NOMO-1 (cell line): ENCODE results near the gene APRT.
A peak's percentile ranks its signal among the peaks of the same experiment; 100 is the strongest.

Experiments
- DNase-seq, 2 experiments: peaks; one replicate each; lab custom pipeline; 2025; ENCODE audit not compliant: unreplicated experiment in 2 of 2; lab: John Stamatoyannopoulos, UW

APRT gene

GRCh38 chr16:88809068-88809675 is 2.6 kb downstream of the APRT start:
- no peak for DNase-seq

DNA sequence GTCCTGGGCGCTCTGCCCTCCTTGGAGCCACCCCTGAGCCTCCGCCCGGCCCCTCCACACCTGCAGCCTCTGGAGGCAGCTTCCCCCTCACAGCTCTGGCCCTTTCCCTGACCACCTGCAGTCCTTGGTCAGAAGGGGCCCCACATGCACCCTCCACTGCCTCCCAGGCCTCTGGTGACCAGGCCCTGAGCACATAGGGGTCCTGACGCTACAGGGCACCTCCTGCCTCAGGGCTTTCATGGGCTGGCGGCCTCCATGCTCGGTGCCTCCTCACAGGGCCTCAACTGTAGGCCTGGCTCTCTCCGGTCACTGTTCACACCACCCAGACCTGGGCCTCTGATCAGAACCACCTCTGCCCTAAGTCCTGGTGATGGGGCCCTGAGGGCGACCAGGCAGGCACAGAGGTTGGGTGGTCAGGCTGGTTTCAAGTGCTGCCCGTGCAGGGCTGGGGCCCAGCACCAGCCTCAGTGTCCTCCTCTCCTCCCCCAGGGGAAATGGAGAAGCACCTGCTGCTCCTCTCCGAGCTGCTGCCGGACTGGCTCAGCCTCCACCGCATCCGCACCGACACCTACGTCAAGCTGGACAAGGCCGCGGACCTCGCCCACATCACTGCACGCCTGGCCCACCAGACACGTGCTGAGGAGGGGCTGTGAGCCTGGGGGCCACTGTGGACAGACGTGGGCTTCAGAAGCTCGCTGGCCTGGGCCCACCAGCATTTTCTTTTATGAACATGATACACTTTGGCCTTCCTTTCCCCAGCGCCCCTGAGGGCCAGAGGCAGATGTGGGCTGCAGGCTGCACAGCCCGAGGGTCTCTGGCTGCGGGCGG is 3.9 kb downstream of the APRT start:
- no peak for DNase-seq

DNA sequence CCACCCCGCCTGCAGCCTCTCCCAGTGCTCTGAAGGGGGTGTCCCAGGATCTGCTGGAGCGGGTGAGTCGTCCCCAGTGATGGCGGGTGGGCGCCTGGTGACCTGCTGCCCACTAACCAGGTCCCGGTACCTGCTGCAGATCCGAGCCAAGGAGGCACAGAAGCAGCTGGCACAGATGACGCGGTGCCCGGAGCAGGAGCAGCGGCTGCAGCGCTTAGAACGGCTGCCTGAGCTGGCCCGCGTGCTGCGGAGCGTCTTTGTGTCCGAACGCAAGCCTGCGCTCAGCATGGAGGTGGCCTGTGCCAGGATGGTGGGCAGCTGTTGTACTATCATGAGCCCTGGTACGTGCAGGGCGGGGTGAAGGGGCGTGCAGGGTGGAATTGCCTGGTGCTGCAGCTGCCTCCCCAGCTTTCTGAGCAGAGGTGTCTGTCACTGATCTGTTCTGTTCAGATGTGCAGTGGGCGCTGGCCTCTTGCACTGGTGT is 4.5 kb downstream of the APRT start:
- DNase-seq: no peak

DNA sequence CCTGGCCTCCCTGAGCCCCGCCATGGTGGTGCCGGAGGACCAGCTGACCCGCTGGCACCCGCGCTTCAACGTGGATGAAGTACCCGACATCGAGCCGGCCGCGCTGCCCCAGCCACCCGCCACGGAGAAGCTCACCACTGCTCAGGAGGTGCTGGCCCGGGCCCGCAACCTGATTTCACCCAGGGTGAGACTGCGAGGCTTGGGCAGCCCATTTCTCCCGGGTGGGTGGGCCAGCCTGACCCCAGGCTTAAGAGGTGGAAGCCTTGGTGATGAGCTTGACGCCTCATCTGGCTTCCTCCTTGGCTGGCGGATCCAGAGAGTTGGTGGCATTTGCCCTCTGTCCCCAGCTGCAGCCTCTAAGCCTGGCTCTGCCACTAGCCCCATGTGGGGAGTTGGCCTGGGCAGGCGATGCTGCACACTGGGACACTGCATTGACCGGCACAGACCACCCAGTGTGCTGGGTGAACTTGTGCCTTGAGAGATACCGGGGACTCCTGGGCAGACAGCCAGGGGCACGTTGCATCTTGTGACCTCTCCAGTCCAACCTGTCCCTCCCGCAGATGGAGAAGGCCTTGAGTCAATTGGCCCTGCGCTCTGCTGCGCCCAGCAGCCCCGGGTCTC is 5.1 kb downstream of the APRT start:
- DNase-seq: no peak

DNA sequence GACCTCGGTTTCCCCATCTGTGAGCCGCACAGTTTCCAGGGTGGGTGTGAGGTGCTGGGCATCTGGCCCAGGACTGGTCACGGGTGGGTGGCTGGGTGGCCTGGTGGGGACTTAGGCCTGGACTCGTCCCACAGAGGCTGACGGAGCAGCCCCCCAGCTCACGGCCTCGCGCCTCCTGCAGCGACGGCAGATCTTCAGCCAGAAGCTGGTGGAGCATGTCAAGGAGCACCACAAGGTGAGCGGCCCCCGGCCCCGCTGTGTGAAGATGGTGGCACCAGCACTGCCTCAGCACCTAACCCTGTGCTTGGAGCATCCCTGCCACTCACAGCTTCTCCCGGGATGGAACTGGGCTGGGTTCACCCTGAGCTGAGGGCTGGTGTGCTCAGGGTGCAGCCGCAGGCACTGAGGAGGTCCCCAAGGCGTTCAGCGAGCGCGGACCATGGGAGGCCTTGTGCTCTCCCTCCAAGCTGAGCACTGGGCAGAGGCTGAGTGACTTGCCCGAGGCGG is 5.8 kb downstream of the APRT start:
- DNase-seq: no peak

DNA sequence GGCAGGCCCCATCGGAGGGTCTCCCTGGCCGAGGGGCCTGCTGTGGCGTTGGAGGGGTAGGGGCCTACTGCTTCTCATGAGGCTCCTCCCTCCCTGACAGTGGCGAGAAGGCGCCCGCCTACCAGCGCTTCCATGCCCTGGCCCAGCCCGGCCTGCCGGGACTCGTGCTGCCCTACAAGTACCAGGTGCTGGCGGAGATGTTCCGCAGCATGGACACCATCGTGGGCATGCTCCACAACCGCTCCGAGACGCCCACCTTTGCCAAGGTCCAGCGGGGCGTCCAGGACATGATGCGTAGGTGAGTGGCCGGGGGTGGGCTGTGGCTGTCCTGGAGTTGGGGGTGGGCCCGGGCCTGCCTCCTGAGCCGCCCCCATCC is 6.4 kb downstream of the APRT start:
- DNase-seq: no peak

DNA sequence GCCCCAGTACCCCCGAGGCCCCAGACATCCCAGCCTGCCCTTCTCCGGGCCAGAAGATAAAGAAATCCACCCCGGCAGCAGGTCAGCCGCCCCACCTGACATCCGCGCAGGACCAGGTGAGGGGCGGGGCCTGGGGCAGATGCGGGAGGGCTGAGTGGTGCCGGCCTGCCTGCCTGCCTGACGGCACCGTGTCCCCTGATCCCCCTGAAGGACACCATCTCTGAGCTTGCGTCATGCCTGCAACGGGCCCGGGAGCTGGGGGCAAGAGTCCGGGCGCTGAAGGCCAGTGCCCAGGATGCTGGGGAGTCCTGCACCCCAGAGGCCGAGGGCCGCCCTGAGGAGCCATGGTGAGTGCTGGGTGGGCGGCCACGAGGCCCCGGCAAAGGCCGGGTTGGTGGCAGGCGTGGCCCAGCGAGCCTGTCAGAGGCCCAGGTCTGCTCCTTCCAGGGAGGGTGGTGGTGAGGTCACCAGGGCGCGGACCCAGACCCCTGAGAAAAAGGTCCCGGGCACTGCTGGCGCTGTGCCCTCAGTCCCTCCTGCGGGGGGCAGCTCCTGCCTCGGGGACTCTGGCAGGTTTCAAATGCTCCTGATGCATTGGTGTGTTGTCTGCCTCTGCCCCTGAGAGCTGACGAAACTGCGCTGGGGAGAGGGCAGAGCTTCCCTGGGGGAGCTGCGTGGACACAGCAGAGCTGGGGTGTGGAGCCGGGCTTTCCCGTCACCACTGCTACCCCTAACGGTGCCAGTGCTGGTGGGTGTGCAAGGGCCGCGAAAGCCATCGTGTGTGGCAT is 7.0 kb downstream of the APRT start:
- no peak for DNase-seq

- DNase-seq: no peak
Measured at GRCh38 chr16:88804173-88804551, 7.6 kb downstream of the APRT start.

DNA sequence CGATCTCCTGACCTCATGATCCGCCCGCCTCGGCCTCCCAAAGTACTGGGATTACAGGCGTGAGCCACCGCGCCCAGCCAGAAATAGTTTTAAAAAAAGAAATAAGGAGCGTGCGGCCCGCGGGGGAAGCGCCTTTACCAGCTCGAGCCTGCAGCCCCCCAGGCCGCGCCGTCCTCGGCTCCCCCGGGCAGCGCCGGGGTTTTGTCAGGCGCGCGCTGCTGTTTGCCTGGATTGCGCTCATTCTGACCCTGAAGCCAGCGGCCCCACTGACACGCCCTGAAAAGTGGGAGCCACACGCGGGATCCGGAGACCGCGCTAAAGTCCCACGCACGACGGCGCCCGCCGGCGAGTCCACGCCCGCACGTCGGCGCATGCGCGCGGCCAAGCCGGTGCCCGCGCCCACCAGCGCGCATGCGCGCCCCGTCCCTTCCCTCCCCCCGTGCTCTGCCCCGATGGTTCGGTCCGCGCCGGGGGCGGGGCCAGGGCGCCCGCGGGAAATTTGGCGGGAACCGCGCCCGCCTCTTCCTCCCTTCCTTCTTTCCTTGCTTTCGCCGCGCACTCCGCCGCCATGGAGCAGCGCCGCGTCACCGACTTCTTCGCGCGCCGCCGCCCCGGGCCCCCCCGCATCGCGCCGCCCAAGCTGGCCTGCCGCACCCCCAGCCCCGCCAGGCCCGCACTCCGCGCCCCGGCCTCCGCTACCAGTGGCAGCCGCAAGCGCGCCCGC is 8.3 kb downstream of the APRT start, which contains the start of gene CDT1:
CDT1 (plus strand) TSS at position 526 of the 724 bp plus-strand sequence; CDS start at position 569, 43 bp downstream.
- peak; percentile 56 to 81 for DNase-seq

GRCh38 chr16:88800277-88800592 is 11.5 kb downstream of the APRT start:
- no peak for DNase-seq

GRCh38 chr16:88799569-88800276 is 12.0 kb downstream of the APRT start:
- peak; percentile 73 to 76 for DNase-seq

- no peak for DNase-seq
Measured at GRCh38 chr16:88798772-88799455, 12.8 kb downstream of the APRT start.

- DNase-seq: no peak
Measured at GRCh38 chr16:88798073-88798472, 13.7 kb downstream of the APRT start.

GRCh38 chr16:88796278-88796677 is 15.4 kb downstream of the APRT start:
- no peak for DNase-seq

DNA sequence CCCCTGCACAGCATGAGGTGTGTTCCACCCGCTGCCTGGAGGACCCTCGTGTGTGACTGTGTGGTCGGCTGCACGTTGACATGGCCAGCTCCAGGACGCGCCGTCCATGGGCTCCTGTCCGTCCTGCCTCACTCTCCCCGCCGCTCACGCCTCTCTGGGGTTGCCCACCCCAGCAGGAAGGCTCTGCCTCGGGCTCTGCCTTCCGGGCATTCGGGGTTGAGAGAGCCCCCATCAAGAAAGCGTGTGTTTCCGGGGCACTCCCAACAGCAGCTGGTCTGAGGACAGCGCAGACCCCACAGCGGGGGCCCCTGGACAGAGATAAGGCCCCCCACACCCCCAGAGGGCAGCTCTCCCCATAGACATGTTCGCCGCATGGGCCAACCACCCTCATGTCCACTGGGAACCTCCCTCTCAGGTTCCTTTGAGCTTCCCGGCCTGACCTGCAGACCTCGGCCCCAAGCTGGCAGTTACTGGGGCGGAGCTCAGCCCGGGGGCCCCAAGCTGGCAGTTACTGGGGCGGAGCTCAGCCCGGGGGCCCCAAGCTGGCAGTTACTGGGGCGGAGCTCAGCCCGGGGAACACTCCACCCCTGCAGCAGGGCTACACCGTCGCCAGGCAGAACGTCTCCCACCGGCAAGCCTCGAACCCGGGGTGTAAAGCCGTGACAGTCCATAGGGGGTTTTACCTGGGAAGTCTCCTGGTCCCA is 18.3 kb downstream of the APRT start:
- peak; percentile 66 to 68 for DNase-seq

GRCh38 chr16:88792668-88793250 is 19.0 kb downstream of the APRT start:
- no peak for DNase-seq

DNA sequence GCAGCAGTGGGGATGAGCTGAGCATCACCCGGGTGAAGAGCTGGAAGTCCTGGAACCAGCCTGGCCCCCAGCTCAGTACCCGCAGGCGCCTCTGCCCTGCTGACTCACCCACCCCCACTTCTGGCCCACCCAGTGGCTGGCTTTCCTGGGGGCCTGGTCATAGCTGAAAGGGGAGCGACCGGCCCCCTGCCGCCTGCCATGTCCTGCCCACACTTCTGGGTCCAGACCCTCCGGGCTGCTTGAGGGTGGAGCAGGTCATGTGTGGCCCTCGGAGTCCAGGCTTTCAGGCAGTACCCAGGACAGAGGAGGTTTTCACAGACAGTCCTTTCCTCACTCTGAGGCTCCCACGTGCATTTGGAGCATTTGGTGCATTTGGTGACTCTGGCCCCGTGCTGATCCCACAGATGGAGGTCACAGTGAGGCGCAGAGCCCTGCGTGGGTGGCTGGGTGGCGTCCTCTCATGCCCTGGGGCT is 19.6 kb downstream of the APRT start:
- DNase-seq: no peak
